HG02943 (cell line): ENCODE data around the gene LRRC8D.

ENCODE experiments used
- ATAC-seq: cut with Tn5 transposase; IDR thresholded peaks from one replicate; pipeline ENCODE4 v1.9.1; 2021; ENCODE audit warnings: mild to moderate bottlenecking, low read depth, moderate library complexity; ENCODE audit not compliant: unreplicated experiment

The LRRC8D gene

DNA sequence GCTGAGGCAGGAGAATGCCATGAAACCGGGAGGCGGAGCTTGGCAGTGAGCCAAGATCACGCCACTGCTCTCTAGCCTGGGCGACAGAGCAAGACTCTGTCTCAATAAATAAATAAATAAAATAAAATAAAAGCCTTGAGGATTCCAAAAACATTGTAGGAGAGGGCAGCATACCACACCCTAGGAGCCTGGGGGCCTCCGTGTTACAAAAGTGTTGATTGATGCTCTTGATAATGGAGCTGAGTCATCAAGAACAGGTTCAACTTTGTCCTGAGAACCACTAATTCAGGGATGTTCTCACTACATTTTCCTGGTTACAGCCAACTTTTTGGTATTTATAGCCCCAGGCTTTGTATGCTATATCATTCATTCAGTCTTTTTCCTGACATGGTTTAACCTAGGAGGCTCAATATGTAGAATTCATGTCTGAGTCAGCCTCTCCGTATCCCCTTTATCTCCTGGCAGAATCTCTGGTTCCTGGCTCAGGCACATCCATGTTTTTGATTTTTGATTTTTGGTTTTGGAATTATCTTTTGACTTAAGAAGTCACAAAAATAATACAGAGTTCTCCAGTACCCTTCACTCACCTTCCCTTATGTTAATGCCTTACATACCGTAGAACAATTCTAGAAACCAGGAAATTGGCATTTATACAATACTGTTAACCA, 69.4 kb downstream of the LRRC8D start:
- ATAC-seq: no peak

DNA sequence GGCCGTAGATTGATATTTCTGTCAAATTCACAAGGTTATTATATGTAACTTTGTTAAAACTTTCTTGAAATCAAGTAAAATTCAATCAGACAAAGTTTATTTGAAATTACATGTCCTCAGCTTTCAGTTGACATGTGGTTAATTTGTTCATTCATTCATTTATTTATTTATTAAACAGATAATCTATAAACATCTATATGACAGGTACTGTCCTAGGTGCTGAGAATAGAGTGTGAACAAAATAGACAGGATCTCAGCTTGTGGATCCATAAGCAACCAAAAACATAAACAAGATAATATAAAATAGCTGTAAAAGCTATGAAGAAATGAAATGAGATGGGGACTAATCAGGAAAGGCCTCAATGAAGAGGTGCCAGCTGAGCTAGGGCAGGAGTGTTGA, 72.0 kb downstream of the LRRC8D start:
- ATAC-seq: no peak

DNA sequence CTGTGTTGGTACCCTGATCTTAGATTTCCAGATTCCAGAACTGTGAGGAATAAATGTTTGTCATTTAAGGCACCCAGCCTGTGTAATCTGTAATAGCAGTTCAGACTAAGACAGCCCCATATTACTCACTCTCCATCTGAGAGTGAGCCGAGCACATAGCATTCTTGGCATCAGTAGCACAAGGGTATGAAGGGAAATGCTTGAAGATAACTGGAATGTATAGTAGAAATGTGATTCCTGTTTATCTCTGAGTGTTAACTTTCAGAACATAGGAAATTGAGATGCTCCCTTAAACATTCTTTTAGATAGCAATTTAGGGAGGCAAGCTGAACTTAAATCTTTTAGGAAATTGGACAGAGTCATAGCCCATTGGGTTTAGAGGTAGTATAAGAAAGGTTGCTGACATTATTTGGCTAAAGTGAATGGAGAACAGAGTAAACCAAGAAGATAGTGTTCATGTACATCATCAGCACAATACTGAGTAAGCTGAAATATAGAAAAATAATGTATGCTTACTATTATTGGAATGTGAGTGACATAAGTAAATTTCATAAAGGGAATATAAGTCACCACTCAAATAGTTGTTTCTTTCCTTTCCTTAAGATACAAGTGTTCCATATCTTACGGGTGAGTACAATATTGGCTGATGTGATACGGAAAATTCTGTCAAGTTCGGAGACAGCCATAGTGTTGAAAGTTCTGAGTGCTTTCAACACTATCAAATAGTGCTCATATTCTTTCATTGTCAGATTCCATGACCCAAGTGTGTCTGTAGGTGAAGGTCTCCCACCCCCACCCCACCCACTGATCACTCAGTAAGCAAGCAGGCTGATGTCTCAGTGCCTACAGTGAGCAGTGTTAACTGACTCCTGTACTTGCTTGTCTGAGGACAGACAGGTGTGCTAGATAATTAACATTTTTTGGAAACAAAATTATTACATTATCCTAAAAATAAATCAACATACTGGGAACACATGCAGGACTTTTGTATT, 73.7 kb downstream of the LRRC8D start:
- no peak for ATAC-seq

DNA sequence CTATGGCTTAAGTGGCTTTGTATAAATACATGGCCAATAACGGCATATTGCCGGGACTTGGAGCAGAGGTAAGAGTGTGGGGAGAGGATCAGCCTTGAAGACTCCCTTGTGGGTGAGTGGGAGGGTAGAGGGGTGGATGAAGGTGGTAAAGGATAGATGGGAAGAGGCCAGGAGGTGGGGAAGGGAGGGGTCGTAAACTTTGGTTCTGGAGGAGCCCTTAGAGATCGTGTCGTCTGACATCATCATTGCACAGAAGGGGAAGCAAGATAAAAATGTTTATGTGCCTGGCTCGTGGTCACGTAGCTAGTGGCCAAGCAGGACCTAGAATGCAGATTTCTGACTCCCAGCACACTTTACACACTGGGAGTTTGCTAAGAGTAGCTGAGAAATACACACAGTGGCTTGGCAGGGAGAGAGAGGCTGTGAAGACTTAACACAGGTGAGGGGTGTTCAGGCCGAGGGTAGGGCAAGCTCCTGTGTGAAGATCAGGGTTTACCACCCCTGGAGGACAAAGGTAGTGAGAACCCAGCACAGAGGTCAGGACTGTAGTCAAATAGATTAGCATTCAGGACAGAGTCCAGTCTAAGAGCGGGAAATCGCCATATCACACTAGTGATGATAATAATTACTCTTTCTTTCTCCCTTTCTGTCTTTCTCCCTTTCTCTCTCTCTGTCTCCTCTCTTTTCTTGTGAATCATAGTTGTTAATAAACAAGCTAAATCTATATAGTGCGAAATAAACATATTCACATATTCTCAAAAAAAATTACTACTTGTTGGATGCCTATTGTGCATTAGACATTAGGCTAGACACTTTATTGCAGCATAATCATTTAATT, 75.5 kb downstream of the LRRC8D start:
- no peak for ATAC-seq

DNA sequence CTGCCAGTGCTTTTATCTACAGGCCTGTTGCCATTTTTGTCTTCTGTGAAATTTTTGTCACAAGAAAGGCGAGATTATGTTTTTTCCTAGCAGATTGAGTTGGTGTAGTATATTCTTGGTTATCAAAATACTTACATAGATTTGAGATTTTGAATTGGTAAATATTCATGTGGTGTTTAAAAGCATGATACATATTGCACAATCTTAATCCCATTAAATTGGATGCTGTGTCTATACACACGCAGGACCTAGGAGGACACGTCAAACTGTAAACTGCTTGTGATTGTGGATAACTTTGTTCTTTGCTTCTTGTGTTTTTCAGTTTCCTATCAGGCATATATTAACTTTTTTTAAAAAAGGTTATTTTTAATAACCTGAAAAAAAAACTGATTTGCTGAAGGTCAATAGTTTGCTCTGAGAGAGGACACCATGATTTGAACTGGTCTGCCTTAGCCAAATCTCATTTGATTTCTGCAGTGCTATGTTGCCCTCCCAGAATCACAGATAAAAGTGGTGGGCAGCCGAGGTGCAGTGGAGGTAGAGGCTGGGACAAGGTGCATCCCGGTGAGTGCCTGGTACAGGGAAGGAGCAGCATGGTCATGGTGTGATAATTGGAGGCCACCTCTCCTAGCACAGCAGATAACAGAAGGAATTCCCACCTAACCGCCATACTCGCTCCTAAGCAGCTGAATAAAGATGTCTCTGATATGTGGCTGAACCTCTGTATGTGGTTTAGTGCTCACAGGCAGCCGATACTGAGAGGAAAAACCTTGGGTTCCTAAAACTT, 76.7 kb downstream of the LRRC8D start:
- ATAC-seq: no peak

DNA sequence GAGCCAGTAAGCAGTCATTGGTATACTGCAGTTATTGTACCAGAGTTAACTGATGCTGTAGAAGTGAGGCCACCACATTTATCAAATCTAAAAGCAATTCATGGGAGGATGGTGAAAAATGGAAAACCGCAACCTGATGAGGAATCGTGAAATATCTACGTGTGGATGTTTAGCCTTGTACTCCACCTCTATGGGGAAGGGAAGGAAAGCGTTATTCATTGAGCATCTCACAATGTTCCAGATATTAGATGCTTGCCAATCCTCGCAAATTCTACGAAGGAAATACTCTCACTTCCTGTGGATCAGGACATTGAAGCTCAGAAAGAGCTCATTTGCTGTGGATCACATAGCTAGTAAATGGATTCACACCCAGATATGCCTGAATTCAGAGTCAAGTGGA, 77.3 kb downstream of the LRRC8D start:
- no peak for ATAC-seq

DNA sequence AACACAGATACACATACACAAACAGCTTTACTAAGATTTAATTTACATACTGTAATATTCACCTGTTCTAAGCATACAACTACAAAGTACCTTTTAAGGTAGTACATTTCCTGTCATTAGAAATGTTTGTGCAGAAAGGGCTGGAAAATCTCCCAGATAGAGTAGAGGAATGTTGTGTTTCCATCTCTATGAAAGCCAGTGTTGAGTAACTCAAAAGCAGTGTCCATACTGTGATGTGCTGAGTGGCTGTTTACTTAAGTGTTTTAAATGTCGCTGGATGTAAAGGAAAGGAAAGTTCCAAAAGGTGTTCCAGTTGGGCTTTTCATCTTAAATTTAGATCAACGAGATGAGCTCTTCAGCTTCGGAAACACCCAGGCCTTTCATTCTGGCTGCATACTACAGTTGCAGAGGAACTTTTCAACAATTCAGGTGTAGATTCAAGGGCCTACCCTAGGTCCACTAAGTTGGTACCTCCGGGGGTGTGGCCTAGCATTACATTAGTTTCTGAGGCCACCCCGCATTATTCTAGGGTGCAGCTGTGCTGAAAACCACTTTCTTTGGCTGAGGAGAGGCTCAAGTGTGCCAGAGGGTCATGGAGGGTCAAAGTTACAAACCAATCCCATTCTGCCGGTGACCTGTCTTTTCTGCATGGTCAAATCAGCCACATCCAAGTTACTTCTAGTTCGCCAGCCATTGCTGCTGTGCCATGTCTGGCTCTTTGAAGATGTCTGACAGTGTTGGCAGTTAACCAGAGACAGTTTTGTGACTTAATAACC, 78.1 kb downstream of the LRRC8D start:
- ATAC-seq: no peak

DNA sequence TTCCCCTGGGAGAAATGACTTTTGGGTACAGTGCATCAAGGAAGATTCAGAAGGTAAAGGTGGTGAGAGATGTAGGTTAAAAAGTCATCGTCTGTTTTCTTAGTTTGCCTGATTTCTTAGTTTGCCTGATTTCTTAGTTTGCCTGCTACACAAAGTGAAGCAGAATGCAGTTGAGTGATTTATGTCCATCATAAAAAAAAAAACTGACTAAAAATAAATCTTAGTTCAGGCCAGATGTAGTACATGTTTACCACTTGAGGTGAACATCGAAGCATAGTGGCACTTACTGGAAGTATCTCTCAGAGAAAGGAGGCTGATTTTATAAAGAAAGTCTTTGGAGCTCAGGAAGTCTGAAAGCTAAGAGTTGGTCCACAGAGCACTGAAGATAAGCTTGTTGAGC, 79.5 kb downstream of the LRRC8D start:
- ATAC-seq: no peak

DNA sequence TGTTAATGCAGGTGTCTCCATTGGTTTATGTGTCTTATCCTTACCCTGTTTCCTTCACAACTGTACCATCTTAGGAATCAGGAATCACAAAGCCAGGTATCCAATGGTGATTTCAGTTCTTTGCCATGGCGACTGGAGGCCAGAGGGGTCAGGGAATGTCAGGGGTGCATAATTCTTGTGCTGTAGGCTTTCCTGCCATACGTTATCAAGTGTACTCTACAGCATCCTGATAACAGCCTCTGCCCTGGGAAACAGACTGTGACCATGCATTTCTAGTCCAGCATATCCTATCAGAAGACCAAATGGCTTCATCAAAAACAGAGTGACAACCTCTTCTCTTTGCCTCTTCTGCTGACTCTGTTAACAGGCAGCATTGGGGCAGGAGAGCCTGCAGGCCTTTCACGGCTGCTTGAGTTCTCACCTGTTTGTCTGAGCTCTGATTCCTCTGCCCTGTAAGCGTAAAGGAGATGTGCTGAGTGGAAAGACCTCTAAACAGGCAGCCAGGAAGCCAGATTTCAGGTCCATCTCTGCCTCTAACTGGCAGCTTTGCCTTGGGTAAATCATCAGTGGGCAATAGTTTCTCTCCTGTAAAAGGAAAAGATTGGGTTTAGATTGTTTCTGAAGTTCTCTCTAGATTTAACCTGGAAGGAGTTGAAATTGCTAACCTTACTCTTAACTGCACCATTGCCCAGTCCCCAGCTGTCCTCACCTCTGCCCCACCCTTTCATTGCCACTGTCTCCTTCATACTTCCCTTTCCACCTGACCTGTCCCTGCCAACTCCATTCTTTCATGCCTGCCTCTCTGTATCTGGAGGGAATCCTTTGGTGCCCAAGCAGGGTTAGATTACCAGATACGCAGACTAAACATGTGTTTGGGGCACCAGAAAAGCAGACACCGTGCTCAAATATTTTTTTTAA, 80.2 kb downstream of the LRRC8D start:
- ATAC-seq: no peak

DNA sequence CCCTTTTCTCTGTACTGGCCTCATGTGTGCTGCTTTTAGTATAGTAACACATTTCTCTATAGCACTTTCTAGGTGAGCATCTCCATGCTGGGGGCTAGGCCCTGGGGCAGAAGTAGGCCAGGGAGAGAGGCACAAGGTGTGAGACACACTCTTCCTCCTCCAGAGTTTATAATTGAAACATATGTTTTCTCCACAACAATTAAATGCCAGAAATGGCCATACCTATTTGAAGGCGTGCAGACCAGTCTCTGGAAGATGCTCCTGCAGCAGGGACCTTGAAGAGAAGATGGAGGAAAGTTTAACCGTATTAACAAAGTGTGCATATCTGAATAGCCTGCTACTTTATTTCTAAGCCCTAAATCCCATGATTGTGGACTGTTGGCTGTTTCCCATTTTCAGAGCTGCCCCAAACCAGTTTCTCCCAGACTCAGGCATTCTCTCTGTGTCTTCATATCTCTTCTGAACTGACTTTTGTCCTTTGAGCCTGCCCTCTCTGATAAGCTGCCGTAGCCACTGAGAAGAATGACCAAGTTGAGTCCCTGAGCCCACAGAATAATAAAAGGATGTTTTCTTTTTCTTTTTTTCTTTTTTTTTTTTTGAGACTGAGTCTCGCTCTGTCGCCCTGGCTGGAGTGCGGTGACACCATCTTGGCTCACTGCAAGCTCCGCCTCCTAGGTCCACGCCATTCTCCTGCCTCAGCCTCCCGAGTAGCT, 81.3 kb downstream of the LRRC8D start:
- ATAC-seq: no peak

DNA sequence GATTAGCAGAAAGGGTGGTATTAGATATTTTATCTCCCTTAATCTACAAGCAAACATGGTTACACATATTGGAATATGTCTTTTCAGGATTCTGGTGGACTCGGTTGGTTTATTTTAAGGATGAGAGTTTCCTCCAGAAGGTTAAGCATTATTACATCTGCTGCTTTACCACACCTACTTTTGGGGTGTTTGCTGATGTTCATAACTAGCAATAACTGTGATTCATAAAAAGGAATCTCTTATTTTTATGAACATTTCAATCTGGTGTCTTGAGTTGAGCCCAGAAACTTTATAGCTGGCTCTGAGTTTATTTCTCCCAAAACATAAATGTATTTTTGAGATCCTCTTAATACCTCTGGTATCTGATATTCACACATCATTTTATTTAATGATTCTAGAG, 82.7 kb downstream of the LRRC8D start:
- ATAC-seq: no peak

DNA sequence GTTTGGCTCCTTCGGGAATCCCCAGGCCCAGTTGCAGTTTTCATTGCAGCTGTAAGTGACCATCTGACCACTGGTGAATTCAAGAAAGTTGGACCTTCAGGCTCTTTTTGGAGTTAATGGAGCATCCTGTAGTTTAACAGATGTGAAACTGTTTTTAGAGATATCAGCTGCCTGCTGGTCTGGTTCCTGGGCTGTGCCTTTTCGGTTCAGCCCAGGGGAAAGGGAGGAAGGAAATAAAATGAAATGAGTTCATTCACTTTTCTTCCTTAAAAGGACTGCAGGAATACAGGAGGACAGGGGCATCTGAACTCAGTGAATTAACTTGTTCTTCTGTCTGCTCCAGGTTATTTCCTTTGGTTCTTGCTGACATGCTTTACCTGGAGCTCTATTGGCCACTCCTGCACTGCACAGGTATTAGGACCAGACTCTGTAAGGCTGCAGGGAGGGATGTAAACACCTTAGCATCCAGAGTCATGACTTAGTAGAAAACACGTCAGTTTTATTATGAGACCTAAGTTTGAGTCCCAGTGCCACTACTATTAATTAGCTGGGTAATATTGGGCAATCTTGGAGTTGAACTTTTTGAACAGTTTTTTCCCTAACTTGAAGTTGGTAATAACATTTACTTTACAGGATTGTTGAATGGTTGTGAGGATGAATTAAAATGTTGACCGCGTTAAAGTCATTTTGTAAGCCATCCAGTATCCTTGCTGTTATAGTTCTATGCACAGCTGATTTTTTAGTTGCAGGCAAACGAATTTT, 83.6 kb downstream of the LRRC8D start:
- ATAC-seq: no peak

DNA sequence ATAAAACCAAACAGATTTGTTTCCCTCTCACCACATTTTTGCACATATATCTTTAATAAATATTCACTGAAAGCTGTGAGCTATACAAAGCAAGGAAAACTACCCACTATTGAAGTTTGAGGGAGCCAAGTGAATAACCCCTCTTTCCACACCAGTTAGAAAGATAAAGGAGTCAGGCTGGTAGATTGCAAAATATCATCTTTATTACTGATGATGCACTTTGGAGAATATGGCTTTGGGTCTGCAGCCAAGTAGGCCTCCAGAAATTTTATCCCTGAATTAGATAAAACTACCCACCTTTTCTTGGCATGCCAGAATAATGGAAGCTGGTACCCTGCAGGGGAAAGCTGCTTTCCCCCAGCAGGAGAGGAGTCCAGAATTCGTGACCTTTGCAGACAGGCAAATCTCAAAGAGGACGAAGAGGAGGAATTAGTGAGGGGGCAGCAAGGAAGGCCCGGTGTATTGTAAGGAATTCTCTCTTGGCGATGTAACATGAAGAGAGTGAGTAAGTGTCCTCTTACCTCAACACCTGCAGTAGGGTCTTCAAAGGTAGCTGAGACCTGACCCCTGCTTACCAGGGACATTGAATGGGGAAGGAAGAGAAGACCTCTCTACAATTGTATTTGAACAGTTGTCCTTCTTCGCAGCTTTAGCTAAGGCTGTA, 84.7 kb downstream of the LRRC8D start:
- no peak for ATAC-seq

DNA sequence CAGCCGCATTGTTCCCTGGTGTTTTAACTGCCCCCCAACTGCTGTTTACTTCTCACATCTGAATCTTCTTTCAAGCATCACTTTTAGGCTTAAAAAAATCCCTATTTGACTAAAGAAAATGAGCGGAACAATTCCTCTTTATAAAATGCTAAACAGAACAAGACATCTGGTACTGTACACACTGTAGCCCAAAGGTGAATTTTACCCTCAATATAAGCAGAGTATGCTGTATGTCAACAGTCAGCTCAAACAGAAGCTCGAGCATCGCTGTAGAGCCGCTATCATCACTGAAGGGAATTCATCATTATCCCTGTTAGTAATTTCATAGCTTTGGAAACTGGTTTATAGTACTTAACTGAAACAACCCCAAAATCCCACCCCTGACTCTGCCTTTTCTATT, 85.3 kb downstream of the LRRC8D start:
- no peak for ATAC-seq

DNA sequence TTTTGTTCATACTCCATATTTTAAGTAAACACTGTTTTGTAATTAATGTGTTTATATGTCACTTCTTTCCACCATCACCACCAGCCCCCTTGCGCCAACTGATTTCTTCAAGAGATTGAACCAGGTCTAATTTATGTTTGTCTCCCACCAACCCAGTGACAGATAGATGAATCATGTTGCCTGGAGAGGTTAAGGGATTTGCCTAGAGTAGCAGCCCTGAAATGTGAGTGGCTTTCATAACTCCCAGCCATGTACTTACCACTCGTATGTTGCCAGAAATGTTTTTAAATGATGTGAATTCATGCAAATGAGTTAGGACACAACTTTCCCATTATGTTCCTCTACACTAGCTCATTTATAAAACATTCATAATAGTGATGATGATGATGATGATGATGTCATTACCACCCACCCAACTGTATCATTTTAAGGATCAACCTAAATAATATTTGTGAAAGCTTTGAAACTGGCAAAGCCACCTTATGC, 86.9 kb downstream of the LRRC8D start:
- no peak for ATAC-seq

DNA sequence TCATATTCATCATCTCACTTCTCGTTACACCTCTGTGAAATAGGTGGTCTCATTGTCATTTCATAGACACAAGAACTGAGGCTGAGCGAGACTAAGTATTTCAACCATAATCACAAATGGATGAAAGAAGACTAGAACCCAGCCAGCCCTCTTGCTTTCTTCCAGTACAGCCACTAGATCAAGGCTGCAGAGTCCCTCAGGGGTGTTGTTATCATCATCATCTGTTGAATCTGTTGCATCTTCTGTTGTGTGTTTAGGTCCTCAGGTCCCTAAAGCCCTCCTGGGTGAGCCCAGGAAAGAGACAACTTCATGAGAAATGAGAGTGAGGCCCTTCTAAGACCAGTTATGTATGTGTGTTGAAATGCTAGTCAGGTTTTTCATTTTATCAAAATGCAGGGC, 87.4 kb downstream of the LRRC8D start:
- ATAC-seq: no peak
